GM19240 (cell line): ENCODE measurements around the gene SFT2D3.

Experiments used
- DNase-seq: peaks from one replicate; pipeline ENCODE4 v3.0.0; 2011; ENCODE audit warnings: low spot score; ENCODE audit not compliant: insufficient read length

Gene SFT2D3

DNA sequence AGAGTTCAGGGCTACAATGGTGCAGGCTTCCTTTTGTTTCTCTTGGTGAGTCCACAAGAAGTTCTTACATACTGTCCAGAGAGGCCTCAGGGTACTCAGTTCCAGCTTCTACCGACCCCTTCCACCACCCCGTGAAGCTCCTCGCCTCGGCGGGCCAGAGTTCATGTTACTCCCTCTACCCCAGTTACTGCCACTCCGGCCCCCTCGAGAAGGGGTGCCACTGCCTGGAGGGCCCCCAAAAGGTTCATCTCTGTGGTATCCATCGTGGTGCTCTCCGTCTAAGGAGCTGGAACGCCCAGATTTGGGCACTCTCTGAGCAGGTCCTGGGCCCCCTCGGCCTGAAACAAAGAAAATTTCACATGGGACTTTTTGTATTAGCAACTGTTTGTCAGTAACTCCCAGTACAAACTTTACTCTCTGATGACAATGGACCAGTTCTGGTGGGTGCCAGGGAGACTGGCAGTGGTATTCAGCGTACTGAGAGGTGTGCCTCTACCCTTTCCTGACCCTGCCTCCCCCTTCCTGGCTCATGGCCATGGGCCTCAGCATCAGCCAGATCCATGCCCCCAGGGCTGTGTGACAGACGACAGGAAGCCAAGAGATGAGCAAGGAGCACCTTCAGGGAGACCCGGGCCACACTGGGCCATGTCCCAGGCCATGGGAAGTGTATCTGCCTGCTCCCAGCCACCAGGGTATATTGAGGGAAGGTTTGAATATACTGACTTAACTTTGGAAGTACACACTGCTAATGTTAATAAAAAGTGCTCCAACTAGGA, 5.1 kb downstream of the SFT2D3 start:
- DNase-seq = no peak

DNA sequence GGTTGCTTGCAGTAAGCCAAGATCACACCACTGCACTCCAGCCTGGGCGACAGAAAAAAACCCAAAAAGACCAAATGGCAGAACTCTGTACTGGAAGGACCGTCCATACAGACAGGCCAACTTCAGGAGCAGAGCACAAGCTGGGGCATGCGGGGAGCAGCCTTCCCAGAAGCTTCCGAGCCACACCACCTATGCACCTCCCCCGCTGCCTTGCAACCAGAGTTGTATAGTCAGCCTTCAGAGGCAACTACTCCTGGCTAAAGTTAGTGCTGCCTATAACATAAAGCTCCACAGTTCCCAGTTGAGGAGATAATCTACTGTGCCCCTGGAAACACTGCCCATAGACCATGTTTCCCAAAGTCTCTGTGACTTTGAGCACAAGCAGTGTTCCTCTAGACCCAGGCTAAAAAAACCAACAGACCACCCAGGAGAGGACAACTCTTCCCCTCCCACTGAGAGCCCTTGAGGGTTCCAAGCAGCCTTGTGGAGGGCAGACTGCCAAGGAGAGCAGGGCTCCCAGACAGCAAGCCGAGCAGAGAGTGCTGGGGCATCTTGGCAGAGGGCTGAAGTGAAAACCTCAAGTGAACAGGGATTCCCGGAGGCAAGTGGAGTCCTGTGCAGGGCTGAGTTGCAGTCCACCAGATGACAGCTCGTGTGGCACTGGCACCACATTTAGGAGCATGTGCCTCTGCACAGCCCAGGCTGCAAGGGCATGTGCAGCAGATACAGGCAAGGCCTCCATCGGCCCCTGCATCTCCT, 6.8 kb downstream of the SFT2D3 start:
- no peak for DNase-seq

DNA sequence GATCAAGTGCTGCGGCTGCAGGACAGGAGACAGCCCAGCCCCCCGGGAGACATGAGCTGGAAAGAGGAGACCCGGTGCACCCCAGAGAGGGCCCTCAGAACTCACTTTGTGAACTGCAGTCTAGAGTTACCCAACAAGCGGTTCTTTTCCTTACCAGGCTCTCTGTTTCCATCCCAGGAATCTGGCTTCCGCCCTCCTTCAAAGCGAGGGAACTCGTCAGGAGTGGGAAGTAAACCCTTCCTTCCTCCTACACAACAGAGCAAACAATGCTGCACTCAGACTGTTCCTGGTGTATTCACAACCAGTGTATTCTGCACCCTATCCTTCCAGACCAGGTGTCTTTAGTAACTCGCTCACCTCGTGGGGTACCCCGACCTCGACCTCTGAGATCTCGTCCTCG, 8.0 kb downstream of the SFT2D3 start:
- no peak for DNase-seq

DNA sequence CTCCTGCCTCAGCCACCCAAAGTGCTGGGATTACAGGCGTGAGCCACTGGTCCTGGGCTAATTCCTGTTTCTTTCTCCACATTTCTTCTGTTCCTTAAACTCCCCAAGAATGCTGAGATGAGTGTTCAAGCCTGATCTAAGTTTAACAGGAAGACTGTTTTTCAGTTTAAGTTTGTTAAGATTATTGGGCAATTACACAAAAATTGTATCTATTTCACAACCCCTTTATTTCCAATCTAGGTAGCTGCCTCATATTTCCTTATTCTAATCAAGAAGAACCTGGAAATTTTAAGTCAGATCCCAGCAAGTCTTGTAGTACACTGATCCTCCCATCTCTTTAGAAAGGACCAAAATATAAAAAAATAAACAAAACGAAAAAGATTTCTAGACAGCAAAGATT, 11.7 kb downstream of the SFT2D3 start:
- DNase-seq = no peak

DNA sequence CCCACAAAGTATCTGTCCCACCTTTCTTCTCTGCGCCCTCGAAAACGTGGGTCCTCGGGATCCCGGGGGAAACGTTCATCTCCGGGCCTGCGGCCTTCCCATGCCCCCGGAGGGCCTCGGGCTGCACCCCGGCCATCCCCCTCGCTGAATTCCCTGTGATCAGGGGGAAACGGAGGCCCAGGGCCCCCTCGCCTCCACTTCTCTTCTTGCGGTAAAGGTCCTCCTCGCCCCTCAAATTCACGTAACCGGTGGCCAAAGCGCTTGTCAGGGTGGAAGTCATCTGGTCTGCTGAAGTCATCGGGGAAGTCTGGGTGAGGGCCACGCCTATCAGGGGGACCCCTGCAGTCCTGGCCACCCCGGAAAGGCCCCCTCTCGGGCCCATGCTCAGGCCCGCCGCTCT, 12.3 kb downstream of the SFT2D3 start:
- no peak for DNase-seq

DNA sequence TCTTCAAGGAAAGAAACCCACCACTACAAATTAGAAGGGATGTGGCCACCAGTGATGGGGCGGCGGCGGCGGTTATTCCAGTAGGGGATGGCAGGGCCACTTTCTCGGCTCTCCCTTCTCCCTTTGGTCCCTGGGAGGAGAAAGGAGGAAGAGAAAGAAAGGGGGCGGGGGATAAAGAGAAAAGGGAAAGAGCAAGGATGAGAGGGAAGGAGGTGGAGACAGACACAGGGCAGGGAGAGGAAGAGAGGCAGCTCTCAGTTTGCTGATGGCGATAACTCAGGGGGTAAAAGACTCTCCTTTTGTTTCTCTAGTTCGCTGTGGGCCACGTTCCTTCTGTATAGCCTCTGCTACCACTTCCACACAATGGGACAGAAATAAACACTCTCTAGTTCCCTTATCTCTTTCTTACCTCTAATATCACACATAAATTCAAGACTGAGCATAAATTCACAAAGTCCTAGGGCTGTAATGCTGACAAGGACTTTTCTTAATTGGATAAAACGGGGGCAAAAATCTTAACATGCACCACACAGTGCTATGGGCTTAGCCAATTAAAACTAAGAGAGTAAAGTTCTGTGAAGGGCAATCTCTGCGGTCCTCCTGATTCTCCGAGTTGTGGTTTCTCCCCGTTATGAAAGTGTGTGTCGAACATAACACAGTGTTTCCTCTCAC, 14.6 kb downstream of the SFT2D3 start:
- DNase-seq = no peak

DNA sequence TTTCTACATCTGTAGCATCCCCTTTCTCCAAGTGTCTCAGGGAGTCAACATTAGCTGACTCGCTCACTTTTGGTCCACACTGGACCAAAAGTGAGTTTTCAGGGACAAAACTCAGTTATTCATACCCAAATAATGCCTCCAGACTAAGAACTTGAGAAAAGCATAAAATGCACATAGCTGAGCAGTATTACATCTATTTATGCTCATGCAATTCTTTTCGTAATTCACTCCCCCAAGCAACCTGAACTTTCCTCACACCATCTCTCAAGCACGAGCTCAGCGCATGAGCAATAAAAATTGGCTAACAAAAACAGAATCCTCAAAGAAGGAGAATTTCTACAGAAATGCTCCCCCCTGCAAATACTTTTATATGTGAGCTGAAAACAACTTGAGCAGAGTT, 17.0 kb downstream of the SFT2D3 start:
- DNase-seq = no peak

DNA sequence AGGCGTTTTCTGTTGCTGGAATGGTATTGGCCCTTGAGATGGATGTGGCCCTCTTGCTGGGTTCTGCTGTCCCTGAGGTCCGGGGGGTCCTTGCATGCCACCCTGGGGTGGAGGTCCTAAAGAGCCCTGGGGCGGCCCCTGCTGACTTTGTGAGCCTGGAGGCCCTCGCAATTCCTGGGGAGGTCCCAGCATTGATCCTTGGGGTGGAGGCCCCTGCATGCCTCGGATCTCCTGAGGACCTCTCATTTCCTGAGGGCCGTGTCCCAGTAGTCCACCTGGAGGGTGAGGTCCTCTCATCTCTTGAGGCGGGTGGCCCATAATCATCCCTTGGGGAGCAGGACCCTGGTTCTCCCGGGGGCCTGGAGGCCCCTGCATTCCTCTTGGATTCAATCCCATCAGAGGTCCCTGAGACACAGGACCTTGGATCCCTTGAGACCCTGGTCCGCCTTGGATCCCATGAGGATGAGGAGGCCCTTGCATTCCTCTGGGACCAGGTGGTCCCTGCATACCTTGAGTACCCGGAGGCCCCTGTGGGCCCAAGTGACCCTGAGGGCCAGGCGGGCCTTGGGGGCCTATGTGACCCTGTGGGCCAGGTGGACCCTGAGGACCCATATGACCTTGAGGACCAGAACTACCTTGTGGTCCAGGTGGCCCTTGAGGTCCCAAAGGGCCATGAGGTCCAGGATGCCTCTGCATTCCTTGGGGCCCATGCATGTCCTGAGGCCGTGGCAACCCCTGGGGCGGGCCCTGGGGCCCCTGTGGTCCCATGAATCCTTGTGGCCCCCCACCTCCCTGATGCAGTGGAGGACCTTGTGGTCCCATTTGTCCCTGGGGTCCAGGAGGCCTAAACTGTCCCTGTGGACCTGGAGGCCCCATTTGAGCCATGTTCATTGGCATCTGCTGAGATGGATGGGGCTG, 18.3 kb downstream of the SFT2D3 start:
- no peak for DNase-seq

DNA sequence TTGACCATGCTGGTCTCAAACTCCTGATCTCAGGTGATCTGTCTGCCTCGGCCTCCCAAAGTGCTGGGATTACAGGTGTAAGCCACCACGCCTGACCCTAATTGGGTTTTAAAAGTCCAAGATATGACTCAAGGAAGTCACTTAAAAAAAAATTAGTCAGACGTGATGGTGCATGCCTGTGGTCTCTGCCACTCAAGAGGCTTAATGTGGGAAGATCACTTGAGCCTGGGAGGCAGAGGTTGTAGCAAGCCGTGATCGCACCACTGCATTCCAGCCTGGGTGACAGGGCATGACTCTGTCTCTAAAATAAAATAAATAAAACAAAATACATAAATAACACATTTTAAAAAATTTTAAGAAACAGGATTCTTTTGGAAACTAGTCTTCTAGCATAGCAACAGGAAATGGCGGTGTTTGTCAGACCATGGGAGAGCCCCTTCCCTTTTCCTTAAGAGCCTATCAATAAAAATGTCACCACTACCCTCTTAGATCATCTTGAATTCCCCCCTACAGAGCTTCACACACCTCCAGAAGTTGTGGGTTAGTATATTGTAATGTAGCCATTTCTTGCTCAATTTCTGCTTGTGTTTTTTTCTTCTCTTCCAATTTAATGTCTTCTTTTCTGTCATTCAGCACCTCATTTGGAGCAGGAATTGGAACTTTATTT, 20.1 kb downstream of the SFT2D3 start:
- no peak for DNase-seq

DNA sequence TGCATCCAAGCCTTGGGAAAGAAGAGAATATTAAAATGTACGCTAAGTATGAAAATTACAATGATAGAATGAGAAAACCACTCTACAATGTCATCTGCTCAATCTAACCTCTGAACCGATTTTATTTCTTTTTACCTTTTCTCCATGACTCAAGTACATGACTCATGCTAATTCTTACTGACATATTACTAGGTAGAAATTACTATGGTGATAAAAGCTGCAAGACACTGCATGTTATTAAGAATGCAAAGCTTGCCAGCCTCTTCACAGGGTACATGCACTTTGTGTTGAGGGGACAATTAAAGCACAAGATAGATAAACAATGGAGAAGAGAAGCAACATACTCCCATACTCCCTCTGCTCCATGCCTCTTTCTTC, 20.7 kb downstream of the SFT2D3 start:
- DNase-seq = no peak

DNA sequence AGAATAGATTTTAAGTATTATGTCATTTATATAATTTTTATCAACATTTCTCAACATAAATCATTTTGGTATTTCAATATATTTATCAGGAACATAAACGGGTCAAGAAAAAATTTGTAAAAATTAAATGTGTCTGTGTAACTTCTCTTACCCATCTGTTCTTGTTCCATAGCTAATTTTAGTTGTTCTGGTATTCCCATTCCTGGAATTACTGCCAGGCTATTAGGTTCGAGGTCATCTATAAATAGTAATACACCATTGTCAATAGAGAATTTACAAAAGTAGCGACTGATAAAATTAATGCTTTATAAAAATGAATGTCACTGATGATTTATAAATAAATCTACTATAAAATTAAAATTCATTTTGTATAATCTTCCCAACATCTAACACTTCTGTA, 21.5 kb downstream of the SFT2D3 start:
- DNase-seq = no peak

DNA sequence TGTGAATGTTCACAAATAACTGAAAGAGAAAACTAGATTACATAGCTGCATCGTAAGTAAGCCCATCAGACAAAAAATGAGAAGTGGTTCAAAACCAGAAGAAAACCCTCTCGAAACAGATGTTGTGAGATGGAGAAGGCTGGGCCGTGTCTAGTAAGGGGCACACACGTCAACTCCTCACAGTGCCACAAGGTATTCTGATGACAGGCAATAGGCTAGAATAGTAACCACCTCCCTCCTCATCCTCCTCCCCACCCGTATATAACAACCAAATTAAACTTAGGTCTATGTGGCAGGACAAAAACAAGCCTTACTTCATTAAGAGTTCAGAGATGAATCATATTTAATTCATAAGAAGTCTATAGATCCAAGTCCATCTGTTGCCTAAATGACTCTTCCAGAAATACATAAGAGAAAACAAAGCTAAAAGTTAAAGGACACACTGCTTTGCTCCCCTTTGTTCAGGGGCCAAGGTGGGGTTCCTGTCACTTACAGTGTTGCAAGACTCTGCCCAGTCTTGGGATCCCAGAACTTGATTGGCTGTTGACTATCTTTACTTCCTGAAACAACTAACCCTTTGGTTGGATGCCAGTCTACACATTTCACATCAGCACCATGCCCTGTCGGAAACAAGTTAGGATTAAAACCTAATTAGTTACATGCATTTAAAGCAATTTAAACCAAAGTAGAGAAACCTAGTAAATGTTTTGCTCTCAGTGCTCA, 25.0 kb downstream of the SFT2D3 start:
- no peak for DNase-seq

DNA sequence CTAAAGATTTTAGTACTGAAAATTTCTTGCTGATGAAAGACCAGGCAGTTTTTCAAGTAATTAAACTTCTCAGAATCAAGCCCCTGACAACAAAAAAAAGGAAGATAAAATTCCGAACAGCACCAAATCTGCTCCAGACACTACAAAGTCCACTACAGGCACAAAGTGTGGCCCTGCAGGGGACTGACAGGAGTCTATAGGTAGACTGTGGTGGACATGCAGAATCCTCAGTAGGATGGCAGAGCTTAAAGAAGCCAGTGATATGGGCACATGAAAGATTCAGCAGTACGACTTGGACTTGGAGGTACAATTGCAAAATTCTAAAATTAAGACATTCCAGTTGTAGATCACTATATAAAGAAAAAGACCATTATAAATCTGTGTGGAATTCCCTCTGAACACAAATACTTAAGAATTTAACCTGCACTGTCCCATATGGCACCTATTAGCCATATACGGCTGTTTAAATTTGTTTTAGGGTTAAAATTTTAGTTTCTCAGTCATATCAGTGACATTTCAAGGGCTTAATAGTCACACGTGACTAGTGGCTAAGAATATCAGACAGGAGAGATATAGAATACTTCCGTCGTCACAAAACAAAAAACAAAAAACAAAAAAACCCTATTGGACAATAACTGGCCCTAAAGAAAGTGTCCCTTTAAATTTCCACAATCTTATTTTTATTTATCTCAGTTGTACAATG, 32.0 kb downstream of the SFT2D3 start:
- no peak for DNase-seq

DNA sequence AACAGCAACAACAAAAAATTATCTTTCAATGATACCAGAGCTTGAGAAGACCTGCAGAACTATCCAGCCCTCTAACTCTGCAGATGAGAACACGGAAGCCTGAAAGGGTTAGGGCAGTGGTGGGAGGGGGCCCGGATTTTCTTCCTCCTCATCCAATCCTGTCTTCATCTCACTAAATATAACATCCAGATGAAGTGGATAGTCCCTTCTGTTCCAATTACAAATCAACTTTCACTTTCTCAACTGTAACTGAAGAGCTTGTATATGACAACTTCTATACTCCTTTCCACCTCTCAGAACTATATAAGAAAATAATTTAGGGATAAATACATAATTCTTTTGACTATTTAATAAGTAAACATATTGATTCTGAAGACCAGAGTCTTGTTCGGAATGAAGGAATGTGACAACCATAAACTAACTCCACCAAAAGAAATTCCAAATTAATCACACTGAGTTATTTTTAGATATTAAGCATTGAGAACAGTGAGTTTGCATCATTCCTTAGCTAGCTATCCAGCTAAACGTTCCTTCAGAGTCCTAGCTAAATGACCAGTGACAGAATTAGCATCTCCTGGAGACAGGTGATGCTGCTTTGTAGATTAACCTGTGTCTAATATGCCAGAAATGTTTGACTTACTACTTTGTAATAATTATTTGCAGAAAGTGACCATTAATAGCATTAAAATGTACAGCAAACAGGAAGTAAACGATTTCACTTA, 32.7 kb downstream of the SFT2D3 start:
- no peak for DNase-seq

DNA sequence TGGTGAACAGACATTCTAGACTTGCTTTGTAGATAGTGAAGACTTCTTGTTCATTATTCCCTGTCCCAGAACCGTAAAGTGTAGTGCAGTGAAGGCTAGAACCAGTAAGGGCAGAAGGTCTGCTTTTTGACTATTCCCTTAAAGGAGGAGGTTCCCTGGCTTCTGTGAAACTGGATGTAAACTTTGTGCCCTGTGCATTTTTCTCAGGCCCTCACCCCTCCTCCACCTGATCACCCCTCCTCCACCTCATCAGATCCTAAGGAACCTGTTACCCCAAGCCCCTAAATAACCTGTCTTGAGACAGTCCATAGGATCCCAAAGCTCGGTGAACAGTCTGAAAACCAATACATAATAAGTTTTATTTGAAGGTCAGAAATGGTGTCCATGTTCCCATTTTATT, 33.7 kb downstream of the SFT2D3 start:
- no peak for DNase-seq

DNA sequence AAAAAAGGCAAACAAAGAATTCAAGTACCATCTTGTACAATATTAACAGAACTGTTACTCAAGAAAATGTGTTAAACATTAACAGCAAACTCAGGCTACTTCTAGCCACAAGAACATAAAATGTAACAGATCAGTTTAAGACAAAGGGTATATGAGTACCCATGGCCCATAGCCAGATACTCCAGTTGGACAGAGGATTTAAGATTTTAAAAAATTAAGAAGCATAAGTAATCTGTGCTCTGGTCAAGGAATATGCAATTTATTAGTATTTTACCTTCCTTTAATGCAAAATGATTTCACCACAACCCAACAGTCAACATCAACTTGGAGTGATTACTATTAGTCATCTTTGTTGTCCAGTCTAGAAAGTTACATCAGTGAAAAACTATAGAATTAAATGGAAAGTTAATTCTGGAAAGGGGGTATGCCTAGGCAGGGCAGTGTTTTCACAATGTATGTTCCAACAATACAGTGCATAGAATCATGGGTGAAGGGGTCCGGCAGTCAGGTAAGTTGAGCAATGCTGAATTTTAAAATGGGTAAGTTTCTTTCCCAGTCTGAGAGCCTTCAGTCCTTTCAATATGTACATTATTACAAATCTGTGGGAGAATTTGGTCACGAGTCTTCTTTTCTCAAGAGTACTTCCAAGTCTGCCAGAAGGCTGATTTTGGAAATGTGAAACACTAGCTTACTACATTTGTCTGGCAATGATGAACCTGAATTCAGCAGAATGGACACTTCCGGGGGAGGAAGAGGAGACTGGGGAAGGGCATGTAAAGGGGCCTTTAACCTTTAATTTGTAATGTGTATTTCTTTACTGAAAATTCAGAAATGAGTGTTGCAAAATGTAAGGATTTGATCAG, 34.5 kb downstream of the SFT2D3 start:
- DNase-seq = no peak

DNA sequence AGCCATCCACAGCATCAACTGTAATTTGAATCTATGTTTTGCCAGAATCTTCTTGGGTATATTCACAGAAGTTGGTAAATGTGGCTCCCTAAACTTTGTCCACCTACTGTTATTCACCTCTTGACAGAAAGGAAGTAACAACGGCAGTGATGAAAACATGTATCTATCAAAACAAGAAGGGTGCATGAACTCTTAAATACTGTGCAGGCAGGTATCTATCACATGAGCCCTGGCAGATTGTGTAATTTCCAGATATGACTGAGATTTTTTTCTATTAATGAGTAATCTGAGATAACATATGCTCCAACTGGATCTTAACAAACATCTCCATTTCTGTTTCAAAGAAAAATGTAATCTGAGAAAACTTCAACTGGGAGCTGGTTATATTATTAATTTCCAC, 36.6 kb downstream of the SFT2D3 start:
- DNase-seq = no peak

DNA sequence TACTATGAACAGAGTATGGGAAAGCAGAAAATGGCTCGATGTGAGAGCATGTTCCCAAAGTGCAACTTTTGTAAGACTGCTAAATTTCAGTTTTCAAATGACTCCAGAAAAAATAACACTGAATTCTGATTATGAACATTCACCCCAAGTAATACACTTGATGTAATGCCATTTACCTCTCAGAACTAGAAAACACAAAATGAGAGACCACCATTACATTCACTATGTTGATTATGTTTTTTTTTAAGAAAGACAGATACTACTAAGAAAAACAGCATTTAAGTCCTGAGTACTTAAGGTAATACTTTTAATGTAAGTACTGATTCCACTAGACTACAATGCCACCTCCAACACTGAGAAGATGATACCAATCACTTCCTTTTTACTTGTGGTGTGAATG, 38.5 kb downstream of the SFT2D3 start:
- DNase-seq = no peak
